CD4-positive, alpha-beta T cell treated with Interleukin-12 subunit alpha and Interleukin-12 subunit beta, for 1 hour (primary cell): ENCODE results near the gene PEX14.

Experiments used
- DNase-seq: peaks from one replicate; pipeline ENCODE4 v3.0.0-alpha.2; 2020

Gene PEX14

DNA sequence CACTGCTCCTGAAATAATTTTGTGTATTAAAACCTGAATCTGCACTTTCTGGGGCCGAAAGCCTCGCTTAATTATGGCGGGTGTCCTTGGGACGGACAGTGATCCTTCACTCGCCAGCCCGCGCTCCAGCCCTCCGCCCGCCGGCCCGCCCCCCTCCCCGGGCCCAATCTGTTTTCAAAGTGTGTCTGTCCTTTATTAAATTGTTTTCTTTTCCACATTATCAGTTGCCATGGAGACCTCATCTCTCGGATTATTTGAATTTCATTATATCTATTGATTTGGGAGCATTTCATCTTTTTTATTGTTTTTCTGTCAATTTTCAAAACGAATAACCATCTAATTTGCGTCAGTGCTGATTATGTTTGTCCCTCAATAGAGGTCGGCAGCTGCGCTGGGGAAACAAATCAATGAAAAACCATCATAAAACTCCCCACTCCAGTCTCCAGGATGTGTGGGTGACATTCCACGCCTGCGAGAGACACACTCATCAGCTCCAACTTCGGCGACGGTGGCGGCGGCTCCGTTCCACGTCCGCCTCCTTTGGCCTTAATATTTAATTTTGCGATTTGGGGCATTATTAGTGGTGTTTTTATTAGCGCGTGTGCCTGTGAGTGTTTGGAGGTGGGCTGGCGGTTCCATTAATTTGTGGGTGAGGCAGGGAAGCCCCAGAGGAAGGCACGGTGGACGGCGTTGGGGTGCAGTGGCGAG is 197.7 kb downstream of the PEX14 start:
- DNase-seq: no peak

DNA sequence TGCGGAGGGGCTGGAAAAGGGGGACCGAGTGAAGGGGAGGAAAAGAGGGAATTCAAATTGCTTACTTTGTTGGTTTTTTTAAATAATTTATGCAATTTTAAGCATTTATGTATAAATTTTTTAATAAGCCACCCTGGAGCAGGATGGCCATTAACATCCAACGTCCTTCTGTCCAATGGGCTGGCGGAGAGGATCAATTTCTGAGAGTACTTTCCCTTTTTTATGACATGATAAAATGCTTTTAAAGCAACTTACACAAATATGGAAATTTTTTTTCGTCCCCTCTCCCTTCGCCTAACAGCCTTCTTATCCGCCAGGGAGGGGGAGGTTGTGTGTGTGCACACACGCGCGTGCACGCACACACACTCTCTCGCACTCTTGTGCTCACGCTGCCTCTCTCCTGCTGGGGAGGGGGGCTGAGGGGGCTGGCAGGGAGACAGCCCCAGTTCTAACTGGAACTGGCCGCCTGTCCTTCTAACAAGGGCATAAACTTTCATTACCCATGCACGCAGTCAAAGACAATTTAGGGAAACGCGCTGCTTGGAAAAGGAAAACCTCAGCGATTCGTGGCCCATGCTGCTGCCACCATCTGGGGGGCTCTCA is 198.5 kb downstream of the PEX14 start:
- DNase-seq: no peak

DNA sequence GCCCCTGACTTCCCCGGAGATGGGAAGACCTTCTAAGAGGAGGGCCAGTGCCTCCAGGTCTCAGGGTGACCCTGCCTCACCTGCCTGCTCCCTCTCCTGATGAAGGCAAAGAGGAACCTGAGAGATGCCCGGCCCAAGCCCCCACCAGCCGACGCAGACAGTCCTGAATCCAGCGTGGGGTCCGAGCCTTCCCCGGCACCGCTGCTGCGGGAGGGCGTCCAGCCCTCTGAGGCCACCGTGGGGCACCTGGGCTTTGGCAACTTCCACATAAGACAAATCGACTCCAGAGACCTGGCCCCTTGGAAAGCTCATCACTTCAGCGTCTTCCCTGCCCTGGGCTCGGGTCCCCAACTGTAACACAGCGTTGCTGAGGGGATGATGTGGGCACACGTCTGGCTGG is 199.5 kb downstream of the PEX14 start:
- DNase-seq: no peak

DNA sequence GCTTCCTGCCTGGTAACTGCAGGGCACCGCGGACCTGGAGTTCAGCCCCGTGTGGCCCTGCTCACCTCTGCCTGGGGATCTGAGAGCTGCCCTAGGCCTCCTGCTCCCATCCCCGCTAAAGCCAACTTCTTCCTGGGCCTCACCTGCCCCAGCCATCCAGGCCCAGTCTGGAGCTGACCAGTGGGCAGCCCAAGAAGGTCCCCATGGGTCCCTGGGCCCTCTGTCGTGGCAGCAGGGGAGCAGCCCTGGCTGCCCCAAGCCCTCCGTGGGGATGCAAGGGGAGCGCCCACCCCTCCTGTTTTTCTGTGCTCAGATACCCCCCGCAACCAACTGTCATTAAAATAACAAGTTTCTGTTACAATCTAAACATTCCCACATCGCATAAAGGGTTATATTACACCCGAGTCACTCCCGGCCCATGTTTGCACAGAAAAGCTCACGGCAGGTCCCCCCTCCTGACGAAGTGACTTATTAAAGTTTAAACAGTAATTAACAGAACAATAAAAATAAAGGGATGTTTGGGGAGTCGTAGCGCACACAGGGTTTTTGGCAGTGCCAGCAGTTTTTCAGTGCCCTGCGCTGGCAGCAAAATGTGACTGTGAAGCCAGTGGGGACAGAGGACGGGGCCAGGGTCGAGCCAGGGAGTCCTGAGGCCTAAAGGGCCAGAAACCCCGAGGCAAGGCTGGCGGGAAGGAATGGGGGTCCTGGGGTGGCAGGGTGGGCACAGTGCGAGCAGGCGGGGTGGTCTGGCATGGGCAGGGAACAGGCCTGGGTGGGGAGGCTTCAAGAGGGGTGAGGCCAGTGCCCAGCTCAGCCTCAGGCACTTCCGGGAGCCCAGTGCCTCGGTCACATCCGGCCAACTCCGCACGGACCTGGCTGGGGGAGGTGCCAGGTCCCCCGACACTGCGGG is 200.2 kb downstream of the PEX14 start:
- DNase-seq: no peak

DNA sequence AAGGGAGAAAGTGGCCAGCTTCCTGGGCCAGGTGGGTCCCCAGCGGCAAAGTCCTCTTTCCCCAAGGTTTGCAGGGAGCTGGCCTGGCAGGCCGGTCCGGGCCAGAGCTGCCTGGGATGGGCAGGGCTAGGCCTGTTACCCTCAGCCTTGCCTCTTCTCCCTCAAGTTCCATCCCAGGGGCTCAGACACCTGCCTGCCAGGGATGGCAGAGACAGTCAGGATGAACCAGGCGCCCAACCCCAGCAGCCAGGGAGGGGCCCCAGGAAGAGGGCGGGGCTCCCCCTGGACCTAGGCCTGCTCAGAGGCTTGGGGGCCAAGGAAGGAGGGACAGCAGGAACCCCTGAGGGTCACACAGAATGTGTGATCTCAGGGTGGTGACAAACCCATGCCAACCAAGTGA is 201.1 kb downstream of the PEX14 start:
- DNase-seq: no peak

DNA sequence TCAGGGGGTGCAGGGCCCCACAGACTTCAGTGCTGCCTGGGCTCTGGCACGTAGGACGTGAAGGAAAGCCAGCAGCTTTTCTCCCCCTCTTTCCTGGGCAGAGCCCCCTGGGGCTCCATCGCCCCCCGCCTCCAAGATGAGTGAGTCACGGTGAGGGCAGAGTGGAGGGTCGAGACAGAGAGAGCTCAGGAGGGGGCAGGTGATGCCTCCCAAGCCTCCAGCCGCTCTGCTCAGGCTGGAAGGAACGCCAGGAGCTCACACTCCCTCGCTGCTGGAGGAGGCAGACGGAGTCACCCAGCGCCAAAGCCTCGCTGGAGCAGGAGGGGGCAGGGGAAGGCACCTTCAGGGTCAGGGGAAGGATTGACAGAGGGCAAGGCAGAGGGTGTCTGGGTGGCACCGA is 202.2 kb downstream of the PEX14 start:
- no peak for DNase-seq

DNA sequence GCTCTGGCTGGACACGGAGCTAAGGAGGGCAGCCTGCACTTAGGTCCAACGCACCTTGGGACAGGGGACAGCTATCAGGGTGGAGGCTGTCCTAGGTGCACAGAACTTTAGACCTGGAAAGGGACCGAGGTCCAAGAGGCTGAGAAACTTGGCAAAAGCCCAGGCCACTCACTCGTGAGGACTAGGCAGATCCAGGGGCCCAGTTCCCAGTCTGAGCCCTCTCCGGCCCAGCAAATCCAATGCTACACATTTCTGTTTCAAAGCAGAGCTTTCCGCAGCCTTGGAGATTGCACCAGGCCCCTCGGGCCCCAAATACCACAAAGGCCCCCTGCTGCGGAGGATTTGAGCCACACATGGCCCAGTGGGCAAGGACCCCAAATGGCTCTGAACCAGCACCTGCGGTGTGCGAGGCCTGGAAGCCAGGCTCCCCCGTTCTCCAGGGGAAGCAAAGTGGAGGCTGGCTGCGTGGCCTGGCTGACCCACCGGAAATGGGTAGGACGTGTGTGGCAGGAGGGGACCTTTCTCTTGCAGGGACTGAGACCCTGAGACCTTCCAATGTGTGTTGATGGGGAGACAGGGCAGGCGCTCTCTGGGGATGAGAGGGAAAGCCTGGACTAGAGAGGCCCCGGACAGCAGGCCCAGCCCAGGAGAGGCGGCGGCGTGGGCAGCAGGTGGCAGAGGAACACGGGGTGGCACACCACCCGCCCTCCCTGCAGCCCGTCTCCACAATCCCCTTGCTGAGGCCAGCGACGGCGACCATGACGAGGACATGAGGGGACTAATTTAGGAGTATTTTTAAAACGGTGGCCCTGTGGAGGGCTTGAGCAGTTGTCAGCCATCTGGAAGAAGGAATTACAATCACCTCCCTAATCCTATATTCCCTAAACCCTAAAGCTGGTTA is 203.0 kb downstream of the PEX14 start:
- DNase-seq: no peak

DNA sequence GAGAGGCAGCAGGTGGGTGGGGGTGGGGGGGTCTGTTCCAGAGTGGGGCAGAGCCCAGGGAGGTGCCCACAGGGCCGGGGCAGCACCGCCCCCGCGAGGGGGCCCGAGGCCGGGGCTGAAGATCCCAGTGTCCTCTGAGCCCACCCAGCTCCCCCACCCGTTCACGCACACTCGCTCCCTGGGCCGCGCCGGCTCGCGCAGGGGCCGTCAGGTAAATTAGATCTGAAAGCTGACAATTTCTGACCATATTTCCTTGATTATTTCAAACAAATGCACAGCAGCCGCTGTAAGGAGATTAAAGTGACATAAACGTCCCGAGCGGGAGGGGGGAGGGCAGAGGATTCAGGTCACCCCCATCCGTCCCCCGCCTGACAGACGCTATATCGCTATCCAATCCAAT is 203.7 kb downstream of the PEX14 start:
- no peak for DNase-seq

DNA sequence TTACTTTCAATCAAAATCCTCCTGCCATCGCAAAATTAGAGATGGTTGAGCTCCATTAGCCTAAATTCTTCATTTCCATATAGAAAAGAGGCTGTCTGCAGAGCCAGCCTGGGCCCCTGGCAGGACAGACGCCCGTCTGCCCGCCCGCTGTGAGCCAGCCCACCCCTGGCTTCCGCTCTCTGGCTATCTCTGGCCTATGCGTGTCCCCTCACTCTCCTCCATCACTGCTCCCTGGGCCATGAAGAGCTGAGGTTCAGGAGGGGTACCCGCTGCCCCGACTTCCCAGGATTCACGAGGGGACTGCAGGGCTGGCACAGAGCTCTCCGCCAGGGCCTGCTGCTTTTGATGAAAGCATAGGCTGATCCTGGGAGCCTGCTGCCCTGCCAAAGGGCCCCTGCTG is 204.1 kb downstream of the PEX14 start:
- DNase-seq: no peak

DNA sequence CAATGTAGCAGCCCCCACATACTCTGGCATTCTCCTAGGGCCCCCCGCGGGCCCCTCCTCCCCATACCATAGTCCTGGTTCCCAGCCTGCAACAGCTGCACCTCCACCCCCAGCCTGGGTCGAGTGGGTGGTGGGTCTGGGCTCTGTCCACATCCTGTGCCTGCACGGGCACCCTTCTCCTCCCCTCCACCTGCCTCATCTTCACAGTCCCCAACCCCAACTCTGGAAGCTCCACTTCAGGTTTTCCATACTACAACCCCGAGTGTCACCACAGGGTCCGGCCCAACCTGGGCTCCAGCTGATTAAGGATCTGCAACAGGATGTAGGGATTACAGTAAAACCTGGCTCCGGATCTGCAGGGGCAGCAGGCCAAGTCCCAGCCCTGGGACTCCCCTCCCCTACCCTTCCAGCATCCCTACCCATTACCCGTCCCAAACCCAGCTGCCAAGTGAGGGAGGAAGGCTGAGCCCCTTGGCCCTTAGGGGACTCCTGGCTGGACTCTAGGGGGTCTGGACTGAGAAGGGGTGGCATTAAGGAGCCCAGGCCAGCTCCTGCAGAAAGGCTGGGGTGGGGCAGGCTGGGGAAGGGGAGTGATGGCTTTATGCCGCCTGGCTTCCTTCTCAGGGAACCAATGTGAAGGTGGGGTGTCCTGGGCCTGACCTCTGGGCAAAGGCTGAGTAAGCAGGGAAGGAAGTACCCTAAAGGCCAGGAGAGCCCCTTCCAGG is 204.9 kb downstream of the PEX14 start:
- DNase-seq: no peak
